NCI-H526 treated with DMSO at 0.1 percent for 48 hours (cell line): ENCODE data around the gene SERPINB6.
"Not testable (repeated sequence)": the region's sequence is repeated elsewhere in the genome, so short reads cannot be mapped to it uniquely, and the experiment has no call there.

Experiments used
- DNase-seq: peaks from one replicate; lab custom pipeline; 2025; lab: John Stamatoyannopoulos, UW

The SERPINB6 gene

GRCh38 chr6:2971420-2972218 is at the start of gene SERPINB6:
Gene SERPINB6 (minus strand): TSS chr6:2971567. CDS start chr6:2959332, 12,235 bp downstream.
- no peak for DNase-seq

- no peak for DNase-seq
Observed at GRCh38 chr6:3019749-3020320, 48.5 kb upstream of the SERPINB6 start.

- DNase-seq: no peak
Observed at GRCh38 chr6:3019065-3019464, 47.7 kb upstream of the SERPINB6 start.

- no peak for DNase-seq
Observed at GRCh38 chr6:3017304-3017703, 45.9 kb upstream of the SERPINB6 start.

GRCh38 chr6:3016473-3017280 is 45.3 kb upstream of the SERPINB6 start:
- DNase-seq: no peak

GRCh38 chr6:3015144-3015543 is 43.8 kb upstream of the SERPINB6 start:
- DNase-seq: no peak

- DNase-seq: no peak
Observed at GRCh38 chr6:3014675-3015066, 43.3 kb upstream of the SERPINB6 start.

GRCh38 chr6:3013901-3014674 is 42.7 kb upstream of the SERPINB6 start:
- DNase-seq: no peak

- DNase-seq: no peak
Observed at GRCh38 chr6:3013486-3013885, 42.1 kb upstream of the SERPINB6 start.

GRCh38 chr6:3011592-3011991 is 40.2 kb upstream of the SERPINB6 start:
- DNase-seq: no peak

GRCh38 chr6:3011158-3011557 is 39.8 kb upstream of the SERPINB6 start:
- no peak for DNase-seq

GRCh38 chr6:3009930-3010329 is 38.6 kb upstream of the SERPINB6 start:
- no peak for DNase-seq

- not testable (repeated sequence) for DNase-seq
Observed at GRCh38 chr6:3008712-3009265, 37.4 kb upstream of the SERPINB6 start.

- no peak for DNase-seq
Observed at GRCh38 chr6:3007571-3007970, 36.2 kb upstream of the SERPINB6 start.

GRCh38 chr6:3006476-3006875 is 35.1 kb upstream of the SERPINB6 start:
- DNase-seq: no peak

- no peak for DNase-seq
Observed at GRCh38 chr6:3005874-3006273, 34.5 kb upstream of the SERPINB6 start.

- no peak for DNase-seq
Observed at GRCh38 chr6:3005077-3005476, 33.7 kb upstream of the SERPINB6 start.

- not testable (repeated sequence) for DNase-seq
Observed at GRCh38 chr6:3003226-3003625, 31.9 kb upstream of the SERPINB6 start.

- peak; percentile 11 for DNase-seq
Observed at GRCh38 chr6:3001773-3002293, 30.5 kb upstream of the SERPINB6 start.

- DNase-seq: no peak
Observed at GRCh38 chr6:3001146-3001772, 29.9 kb upstream of the SERPINB6 start.
